ENCODE results near the gene TAB2.

DNA sequence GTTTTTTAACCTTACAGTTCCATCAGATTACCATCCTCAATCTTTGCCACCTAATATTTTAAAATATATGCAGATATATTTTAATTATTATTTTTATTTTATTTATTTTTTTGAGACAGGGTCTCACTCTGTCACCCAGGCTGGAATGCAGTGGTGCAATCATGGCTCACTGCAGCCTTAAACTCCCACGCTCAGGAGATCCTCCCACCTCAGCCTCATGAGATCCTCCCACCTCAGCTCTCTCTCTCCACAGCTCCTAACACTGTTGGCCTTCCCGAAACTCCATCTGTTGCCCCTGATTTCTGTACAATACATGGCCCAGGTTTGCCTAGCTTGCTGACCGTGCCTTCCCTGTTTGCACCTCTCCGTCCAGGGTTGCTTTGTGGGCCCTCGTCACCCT, 4.4 kb upstream of the TAB2 start:
- TF ChIP-seq, protein P1, sequence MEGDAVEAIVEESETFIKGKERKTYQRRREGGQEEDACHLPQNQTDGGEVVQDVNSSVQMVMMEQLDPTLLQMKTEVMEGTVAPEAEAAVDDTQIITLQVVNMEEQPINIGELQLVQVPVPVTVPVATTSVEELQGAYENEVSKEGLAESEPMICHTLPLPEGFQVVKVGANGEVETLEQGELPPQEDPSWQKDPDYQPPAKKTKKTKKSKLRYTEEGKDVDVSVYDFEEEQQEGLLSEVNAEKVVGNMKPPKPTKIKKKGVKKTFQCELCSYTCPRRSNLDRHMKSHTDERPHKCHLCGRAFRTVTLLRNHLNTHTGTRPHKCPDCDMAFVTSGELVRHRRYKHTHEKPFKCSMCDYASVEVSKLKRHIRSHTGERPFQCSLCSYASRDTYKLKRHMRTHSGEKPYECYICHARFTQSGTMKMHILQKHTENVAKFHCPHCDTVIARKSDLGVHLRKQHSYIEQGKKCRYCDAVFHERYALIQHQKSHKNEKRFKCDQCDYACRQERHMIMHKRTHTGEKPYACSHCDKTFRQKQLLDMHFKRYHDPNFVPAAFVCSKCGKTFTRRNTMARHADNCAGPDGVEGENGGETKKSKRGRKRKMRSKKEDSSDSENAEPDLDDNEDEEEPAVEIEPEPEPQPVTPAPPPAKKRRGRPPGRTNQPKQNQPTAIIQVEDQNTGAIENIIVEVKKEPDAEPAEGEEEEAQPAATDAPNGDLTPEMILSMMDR (IDR thresholded peaks at IDR 0.05): no peak
- no peak for TF ChIP-seq EP300 (IDR thresholded peaks at IDR 0.05)

Measured in suprapubic skin (tissue), 3 donors.